SU-DHL-6 (cell line): ENCODE data around the gene MIF.

Experiments used
- CTCF ChIP-seq: fragments of 200-600 bp; sonication (generic); IDR thresholded peaks from one replicate; pipeline ENCODE4 v1.5.1; 2017; ENCODE audit warnings: antibody characterized with exemption, mild to moderate bottlenecking, low read length, moderate library complexity; ENCODE audit not compliant: insufficient read depth, poor library complexity, severe bottlenecking
- EZH2phosphoT487 ChIP-seq: fragments of 200-600 bp; sonication (generic), shearing (Covaris generic); conservative IDR thresholded peaks from 2 replicates; pipeline ENCODE4 v1.6.1; 2018; ENCODE audit warnings: mild to moderate bottlenecking, antibody characterized with exemption, low read length, moderate library complexity, mixed read lengths

- no peak for TF ChIP-seq CTCF
- TF ChIP-seq EZH2phosphoT487, result no peak
These were observed 11.8 kb upstream of the MIF start for GRCh38 chr22:23882370-23882769.
